GM12878 (cell line): Measurements from ENCODE around the gene MUC21.

Experiments used
- ELK1 ChIP-seq: IDR thresholded peaks from 2 replicates; pipeline ENCODE4 v1.6.1; 2012; ENCODE audit warnings: low read depth, low read length, improper control_type of control experiment
- FOXM1 ChIP-seq: IDR thresholded peaks from 2 replicates; pipeline ENCODE4 v1.6.1; 2012; ENCODE audit warnings: low read depth, mild to moderate bottlenecking, inconsistent platforms, low read length, moderate library complexity
- HDAC6 ChIP-seq: fragments of 200-600 bp; sonication (generic); IDR thresholded peaks from one replicate; pipeline ENCODE4 v1.8.0; 2017; ENCODE audit warnings: antibody characterized with exemption; ENCODE audit not compliant: unreplicated experiment
- NFIC ChIP-seq: IDR thresholded peaks from 2 replicates; pipeline ENCODE4 v1.6.1; 2012; ENCODE audit warnings: low read depth, mild to moderate bottlenecking, inconsistent platforms, low read length, moderate library complexity
- NFYB ChIP-seq: IDR thresholded peaks from 2 replicates; pipeline ENCODE4 v1.6.1; 2011; ENCODE audit warnings: low read depth, mild to moderate bottlenecking, low read length, improper control_type of control experiment, moderate library complexity; ENCODE audit not compliant: insufficient read depth
- NR2F1 ChIP-seq: fragments of 450-650 bp; conservative IDR thresholded peaks from 2 replicates; pipeline ENCODE4 v1.6.1; 2017; ENCODE audit warnings: mild to moderate bottlenecking
- POLR2A ChIP-seq: IDR thresholded peaks from 2 replicates; pipeline ENCODE4 v1.6.1; 2011; ENCODE audit warnings: low read depth, mild to moderate bottlenecking, low read length
- POLR2AphosphoS5 ChIP-seq: IDR thresholded peaks from 2 replicates; pipeline ENCODE4 v1.6.1; 2011; ENCODE audit warnings: mild to moderate bottlenecking, low read length, inconsistent platforms
- SMC3 ChIP-seq: IDR thresholded peaks from 2 replicates; pipeline ENCODE4 v1.6.1; 2011; ENCODE audit warnings: low read length, improper control_type of control experiment, borderline replicate concordance
- SP1 ChIP-seq: IDR thresholded peaks from one replicate; pipeline ENCODE4 v1.6.1; 2011; ENCODE audit warnings: low read depth, low read length
- TAF1 ChIP-seq: IDR thresholded peaks from 2 replicates; pipeline ENCODE4 v1.6.1; 2011; ENCODE audit warnings: mild to moderate bottlenecking, low read depth, low read length, borderline replicate concordance
- TF ChIP-seq, protein P1 (sequence below), 3 experiments: IDR thresholded peaks in 2 of 3; conservative IDR thresholded peaks in 1 of 3; 2 replicates each; pipeline ENCODE4 v1.5.1; 2011; ENCODE audit warnings: low read depth in 3 of 3, low read length in 3 of 3, mild to moderate bottlenecking in 3 of 3, control low read depth in 2 of 3, moderate library complexity in 2 of 3, inconsistent platforms in 1 of 3, mixed read lengths in 1 of 3; ENCODE audit not compliant: control insufficient read depth in 2 of 3, insufficient read depth in 1 of 3; ENCODE audit errors: extremely low read depth in 1 of 3
- TF ChIP-seq, protein P2 (sequence below): IDR thresholded peaks from 2 replicates; pipeline ENCODE4 v1.6.1; 2012; ENCODE audit warnings: low read length, inconsistent platforms

DNA sequence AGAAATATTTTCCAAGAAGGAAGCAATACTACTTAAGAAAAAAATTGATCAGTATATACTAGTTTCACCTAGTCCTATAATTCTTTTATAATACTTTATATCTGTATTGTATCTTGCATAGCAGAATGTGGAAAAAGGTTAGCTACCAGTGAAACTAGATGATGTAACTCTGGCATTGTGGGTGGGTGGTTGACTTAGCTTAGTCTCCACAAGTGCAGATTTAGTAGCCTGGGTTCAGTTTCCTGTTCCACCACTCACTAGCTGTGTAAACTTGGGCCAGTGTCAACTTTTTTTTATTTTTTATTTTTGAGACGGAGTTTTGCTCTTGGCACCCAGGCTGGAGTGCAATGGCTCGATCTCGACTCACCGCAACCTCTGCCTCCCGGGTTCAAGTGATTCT lies 2.0 kb downstream of the MUC21 start:
- TF ChIP-seq ELK1 (no peak), TAF1 (no peak), POLR2AphosphoS5 (no peak), NFYB (no peak), POLR2A (no peak), HDAC6 (no peak), NR2F1 (no peak), NFIC (no peak), FOXM1 (no peak), SMC3 (no peak), SP1 (no peak)
- TF ChIP-seq, protein P1, sequence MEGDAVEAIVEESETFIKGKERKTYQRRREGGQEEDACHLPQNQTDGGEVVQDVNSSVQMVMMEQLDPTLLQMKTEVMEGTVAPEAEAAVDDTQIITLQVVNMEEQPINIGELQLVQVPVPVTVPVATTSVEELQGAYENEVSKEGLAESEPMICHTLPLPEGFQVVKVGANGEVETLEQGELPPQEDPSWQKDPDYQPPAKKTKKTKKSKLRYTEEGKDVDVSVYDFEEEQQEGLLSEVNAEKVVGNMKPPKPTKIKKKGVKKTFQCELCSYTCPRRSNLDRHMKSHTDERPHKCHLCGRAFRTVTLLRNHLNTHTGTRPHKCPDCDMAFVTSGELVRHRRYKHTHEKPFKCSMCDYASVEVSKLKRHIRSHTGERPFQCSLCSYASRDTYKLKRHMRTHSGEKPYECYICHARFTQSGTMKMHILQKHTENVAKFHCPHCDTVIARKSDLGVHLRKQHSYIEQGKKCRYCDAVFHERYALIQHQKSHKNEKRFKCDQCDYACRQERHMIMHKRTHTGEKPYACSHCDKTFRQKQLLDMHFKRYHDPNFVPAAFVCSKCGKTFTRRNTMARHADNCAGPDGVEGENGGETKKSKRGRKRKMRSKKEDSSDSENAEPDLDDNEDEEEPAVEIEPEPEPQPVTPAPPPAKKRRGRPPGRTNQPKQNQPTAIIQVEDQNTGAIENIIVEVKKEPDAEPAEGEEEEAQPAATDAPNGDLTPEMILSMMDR (IDR thresholded peaks at IDR 0.05 in 2 of 3, conservative IDR thresholded peaks at IDR 0.05 in 1 of 3; ENCODE audit: control insufficient read depth in 2 of 3, extremely low read depth in 1 of 3, insufficient read depth in 1 of 3, low read depth in 3 of 3, low read length in 3 of 3) = no peak
- TF ChIP-seq, protein P2, sequence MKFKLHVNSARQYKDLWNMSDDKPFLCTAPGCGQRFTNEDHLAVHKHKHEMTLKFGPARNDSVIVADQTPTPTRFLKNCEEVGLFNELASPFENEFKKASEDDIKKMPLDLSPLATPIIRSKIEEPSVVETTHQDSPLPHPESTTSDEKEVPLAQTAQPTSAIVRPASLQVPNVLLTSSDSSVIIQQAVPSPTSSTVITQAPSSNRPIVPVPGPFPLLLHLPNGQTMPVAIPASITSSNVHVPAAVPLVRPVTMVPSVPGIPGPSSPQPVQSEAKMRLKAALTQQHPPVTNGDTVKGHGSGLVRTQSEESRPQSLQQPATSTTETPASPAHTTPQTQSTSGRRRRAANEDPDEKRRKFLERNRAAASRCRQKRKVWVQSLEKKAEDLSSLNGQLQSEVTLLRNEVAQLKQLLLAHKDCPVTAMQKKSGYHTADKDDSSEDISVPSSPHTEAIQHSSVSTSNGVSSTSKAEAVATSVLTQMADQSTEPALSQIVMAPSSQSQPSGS = no peak
